Body of pancreas (tissue), 4 donors: ENCODE measurements around the gene TIMM10B. TPM values are rescaled to one million over a fixed set of nuclear protein-coding genes. Genes with fewer than 3 reads are reported as not detected.

Experiments
- ATAC-seq: fragments of 150-250 bp; one replicate; pipeline ENCODE4 v1.9.1; 2016
- DNase-seq, 4 donors: peaks; one replicate each; pipeline ENCODE4 v3.0.0-alpha.2; 2019
- H3K27ac ChIP-seq, 4 donors: fragments of 200-600 bp; sonication (generic); 1 replicate in 3 of 4; 2 replicates in 1 of 4; pipeline versions ENCODE4 v1.5.1 to v1.6.1; 2016 to 2019; ENCODE audit warnings: mild to moderate bottlenecking in 1 of 4, mixed read lengths in 1 of 4, moderate library complexity in 1 of 4
- H3K27me3 ChIP-seq, 2 donors: fragments of 200-600 bp; sonication (generic); one replicate each; pipeline ENCODE4 v1.6.0; 2016; ENCODE audit warnings: mild to moderate bottlenecking in 1 of 2
- H3K36me3 ChIP-seq, 2 donors: fragments of 200-600 bp; sonication (generic); replicated peaks in 1 of 2; 2 replicates each; pipeline ENCODE4 v1.5.1; 2016; ENCODE audit warnings: low read depth in 2 of 2; ENCODE audit not compliant: insufficient read depth in 1 of 2
- H3K4me1 ChIP-seq: fragments of 200-600 bp; sonication (generic); one replicate; pipeline ENCODE4 v1.6.0; 2016
- H3K4me3 ChIP-seq, 2 donors: fragments of 200-600 bp; sonication (generic); 1 replicate in 1 of 2; 2 replicates in 1 of 2; pipeline ENCODE4 v1.5.1; 2016 to 2019
- H3K9me3 ChIP-seq, 3 donors: fragments of 200-600 bp; sonication (generic); 1 replicate in 2 of 3; 2 replicates in 1 of 3; pipeline ENCODE4 v1.5.1; 2016
- POLR2A ChIP-seq, 3 donors: fragments of 450-650 bp; IDR thresholded peaks; one replicate each; pipeline ENCODE4 v1.6.1; 2016; ENCODE audit warnings: antibody characterized with exemption in 3 of 3, mild to moderate bottlenecking in 2 of 3
- WGBS, 2 donors: methylation state at CpG; one replicate each; pipeline ENCODE4 v1.1.5; 2017; 5-methylcytosine and 5-hydroxymethylcytosine counted together
- intact Hi-C: fragments of 100-400 bp; cut with DNase I; formaldehyde crosslinking; loops from one replicate; pipeline ENCODE4 v1.15.1; 2023
- total RNA-seq, 2 donors: library from RNA; depleted of rRNA; stranded (reverse); fragments of >200 nt; gene quantifications; one replicate each; pipeline ENCODE4 v1.1.0, GENCODE V29; 2016
- TF ChIP-seq, protein P1 (sequence below), 7 experiments: fragments of 450-650 bp in 4 of 7; fragments of 200-600 bp in 3 of 7; sonication (generic) in 3 of 7; IDR thresholded peaks; one replicate each; pipeline ENCODE4 v1.5.1; 2016 to 2019; ENCODE audit warnings: antibody characterized with exemption in 7 of 7

TIMM10B gene
- total RNA-seq, 2 donors from 2014 or later: 17.1 to 22.3 TPM

DNA sequence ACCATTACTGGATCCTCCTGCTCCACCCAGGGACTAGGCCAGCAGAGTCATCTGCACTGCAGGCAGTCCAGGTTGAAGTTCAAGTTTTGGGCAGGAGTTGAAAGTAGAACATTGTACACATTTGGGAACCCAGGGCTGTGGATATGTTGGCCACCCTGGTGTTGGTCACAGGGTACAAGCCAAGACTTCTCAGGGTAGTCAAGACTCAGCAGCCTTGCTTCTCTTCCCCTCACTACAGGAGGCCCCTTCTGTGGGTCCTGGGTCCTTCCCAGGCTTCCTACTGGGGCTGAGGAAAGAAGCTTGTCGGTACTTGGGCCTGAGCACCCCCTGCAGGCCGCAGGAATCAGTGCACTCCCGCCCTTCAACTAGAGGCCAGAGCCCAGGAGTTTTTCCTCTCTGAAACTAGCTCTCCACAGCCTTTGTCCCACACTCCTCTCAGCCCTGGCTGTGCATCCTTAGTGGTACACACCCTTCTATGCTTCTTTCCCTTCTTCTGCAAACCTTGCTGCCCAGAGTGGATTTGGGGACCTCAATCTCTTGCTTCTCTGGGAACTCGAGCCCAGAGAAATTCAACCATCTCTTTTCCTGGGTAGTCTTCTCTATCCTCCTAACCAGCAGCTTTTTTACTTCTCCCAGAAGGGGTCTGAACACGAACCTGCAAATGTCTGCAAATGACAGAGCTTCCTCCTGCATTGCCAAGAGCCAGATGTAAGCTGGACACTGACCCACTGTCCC is 37.9 kb upstream of the TIMM10B start:
- intact Hi-C loops: loop anchor here (5.0 kb wide), 2 partner anchors 59 to 61 kb away; no protein-coding TSS in a partner anchor
- ATAC-seq (peak; percentile 80), DNase-seq (peak; percentile 60 to 66 (median 62))
- Histone ChIP-seq H3K27ac (no peak overlapping the region), H3K4me1 (peaks cover 9% of the 10 kb centered on the region), H3K27me3 (no peaks in the 10 kb centered on the region), H3K36me3 (no peaks in the 10 kb centered on the region), H3K9me3 (no peaks in the 10 kb centered on the region), H3K4me3 (no peak overlapping the region)
- WGBS, 2 donors: 19 to 35% methylated on average over 5 of the region's 5 CpGs
- TF ChIP-seq, protein P1, sequence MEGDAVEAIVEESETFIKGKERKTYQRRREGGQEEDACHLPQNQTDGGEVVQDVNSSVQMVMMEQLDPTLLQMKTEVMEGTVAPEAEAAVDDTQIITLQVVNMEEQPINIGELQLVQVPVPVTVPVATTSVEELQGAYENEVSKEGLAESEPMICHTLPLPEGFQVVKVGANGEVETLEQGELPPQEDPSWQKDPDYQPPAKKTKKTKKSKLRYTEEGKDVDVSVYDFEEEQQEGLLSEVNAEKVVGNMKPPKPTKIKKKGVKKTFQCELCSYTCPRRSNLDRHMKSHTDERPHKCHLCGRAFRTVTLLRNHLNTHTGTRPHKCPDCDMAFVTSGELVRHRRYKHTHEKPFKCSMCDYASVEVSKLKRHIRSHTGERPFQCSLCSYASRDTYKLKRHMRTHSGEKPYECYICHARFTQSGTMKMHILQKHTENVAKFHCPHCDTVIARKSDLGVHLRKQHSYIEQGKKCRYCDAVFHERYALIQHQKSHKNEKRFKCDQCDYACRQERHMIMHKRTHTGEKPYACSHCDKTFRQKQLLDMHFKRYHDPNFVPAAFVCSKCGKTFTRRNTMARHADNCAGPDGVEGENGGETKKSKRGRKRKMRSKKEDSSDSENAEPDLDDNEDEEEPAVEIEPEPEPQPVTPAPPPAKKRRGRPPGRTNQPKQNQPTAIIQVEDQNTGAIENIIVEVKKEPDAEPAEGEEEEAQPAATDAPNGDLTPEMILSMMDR (IDR thresholded peaks at IDR 0.05): peak; percentile 67 to 77 (median 73)
- no peak for TF ChIP-seq POLR2A (IDR thresholded peaks at IDR 0.05)

DNA sequence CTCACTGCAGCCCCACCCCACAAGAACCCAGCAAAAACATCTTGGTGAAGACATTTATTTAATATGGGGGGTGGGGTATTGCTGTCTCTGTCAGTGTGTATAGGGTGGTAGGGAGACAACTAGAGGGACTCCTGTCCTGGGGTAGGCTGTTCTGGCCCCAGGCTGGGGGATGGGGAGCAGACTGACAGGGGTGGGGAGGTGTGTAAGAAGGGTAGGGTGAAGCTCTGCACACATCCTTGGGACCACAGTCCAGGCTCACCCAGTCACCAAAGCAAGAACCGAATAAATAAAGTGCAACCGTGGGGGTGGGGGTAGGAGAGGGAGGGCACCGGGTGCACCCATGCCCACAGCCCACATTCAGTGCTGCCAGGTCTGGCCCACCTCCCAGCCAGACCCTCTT is 32.7 kb upstream of the TIMM10B start:
- intact Hi-C loops: no loop called here
- TF ChIP-seq POLR2A (IDR thresholded peaks at IDR 0.05): no peak
- TF ChIP-seq, protein P1 (IDR thresholded peaks at IDR 0.05): no peak
- ATAC-seq (no peak), DNase-seq (no peak)
- H3K4me1 ChIP-seq: no peaks in the 10 kb centered on the region
- H3K4me3 ChIP-seq: no peak overlapping the region
- 80 to 81% methylated on average over 2 to 3 of the region's 3 CpGs for WGBS, 2 donors
- peaks cover 4 to 10% of the 10 kb centered on the region in 2 donors for H3K36me3 ChIP-seq
- H3K27ac ChIP-seq: no peak overlapping the region
- H3K9me3 ChIP-seq: no peaks in the 10 kb centered on the region
- H3K27me3 ChIP-seq: no peaks in the 10 kb centered on the region

DNA sequence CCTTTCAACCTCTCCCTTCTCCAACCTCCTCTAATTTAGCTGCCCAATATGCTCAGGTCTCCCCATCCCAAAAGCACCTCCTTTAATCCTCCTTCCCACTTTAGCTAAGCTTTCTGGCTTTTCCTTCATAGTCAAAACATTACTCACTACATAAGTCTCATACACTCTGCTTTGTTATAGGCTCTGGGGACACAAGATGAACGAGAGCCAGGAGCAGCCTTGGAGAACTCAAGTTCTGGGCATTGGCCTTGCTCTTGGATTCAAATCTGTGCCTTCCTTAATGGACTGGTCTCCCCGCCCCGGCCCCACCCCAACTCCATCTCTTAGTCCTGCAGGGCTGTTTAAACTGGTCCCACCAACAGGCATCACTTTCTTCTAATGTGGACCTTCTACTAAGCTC is 29.1 kb upstream of the TIMM10B start:
- ATAC-seq (no peak), DNase-seq (no peak)
- intact Hi-C loops: no loop called here
- H3K27me3 ChIP-seq: no peaks in the 10 kb centered on the region
- TF ChIP-seq, protein P1 (IDR thresholded peaks at IDR 0.05): no peak
- no peak for TF ChIP-seq POLR2A (IDR thresholded peaks at IDR 0.05)
- H3K36me3 ChIP-seq: peaks cover 17 to 23% of the 10 kb centered on the region in 2 donors
- H3K9me3 ChIP-seq: no peaks in the 10 kb centered on the region
- WGBS, 2 donors: 92 to 95% methylated on average over 3 of the region's 3 CpGs
- no peak overlapping the region for H3K27ac ChIP-seq
- H3K4me3 ChIP-seq: no peak overlapping the region
- no peaks in the 10 kb centered on the region for H3K4me1 ChIP-seq

DNA sequence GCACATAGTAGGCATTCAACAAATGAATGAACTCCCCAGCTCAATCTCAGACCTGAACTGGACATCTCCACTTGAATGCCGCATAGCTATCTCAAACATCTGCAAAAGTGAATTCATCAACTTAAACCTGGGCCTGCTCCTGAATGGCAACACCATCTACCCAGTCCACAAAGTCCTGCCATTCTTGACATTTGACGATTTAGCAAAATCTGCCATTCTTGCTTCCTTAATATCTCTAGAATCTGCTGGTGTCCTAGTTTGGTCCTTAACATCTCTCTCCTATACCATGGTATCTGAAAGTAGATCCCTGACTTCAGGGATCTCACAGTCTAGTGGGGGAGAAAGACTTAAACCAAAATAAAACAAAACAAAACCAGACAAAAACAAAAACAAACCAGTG is 28.1 kb upstream of the TIMM10B start:
- Histone ChIP-seq H3K4me1 (peaks cover 7% of the 10 kb centered on the region), H3K27me3 (no peaks in the 10 kb centered on the region), H3K4me3 (no peak overlapping the region), H3K36me3 (peaks cover 17 to 26% of the 10 kb centered on the region in 2 donors), H3K9me3 (no peaks in the 10 kb centered on the region), H3K27ac (no peak overlapping the region)
- intact Hi-C loops: no loop called here
- no peak for TF ChIP-seq POLR2A (IDR thresholded peaks at IDR 0.05)
- TF ChIP-seq, protein P1 (IDR thresholded peaks at IDR 0.05): no peak
- DNase-seq: no peak
- 77 to 100% methylated on average over 2 of the region's 2 CpGs for WGBS, 2 donors
- ATAC-seq: no peak

DNA sequence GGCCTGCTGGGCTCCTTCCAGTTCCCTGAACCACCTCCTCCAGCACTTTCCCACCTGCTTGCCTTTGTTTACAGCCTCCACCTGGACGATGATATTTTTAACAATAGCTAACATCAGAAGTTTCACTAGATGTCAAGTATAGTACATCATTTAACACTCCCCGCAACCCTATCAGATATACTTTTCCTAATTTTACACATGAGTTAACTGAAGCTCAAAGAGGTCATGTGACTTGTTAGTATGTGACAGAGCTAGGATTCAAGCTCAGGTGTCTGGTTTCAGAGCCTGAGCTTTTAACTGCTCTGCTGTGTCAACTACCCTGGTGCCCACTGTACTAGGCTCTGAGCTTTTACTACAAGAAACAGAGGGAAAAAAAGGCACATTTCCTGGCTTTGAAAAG is 26.2 kb upstream of the TIMM10B start:
- H3K9me3 ChIP-seq: no peaks in the 10 kb centered on the region
- ATAC-seq: no peak
- no peak overlapping the region for H3K27ac ChIP-seq
- intact Hi-C loops: no loop called here
- no peak overlapping the region for H3K4me3 ChIP-seq
- WGBS, 2 donors: 66 to 81% methylated on average over 2 of the region's 2 CpGs
- DNase-seq: no peak
- no peaks in the 10 kb centered on the region for H3K27me3 ChIP-seq
- H3K36me3 ChIP-seq: peaks cover 17 to 26% of the 10 kb centered on the region in 2 donors
- peaks cover 13% of the 10 kb centered on the region for H3K4me1 ChIP-seq
- TF ChIP-seq, protein P1 (IDR thresholded peaks at IDR 0.05): no peak
- TF ChIP-seq POLR2A (IDR thresholded peaks at IDR 0.05): no peak
